A549 (cell line): ENCODE data around the gene PAPPA.

ENCODE experiments used
- HDAC2 ChIP-seq: fragments of 200-600 bp; sonication (generic); IDR thresholded peaks from 2 replicates; pipeline ENCODE4 v1.6.1; 2016
- JUN ChIP-seq, 2 experiments: fragments of >200 bp; sonication (Bioruptor Twin); formaldehyde crosslinking; IDR thresholded peaks; 2 replicates in 1 of 2; 3 replicates in 1 of 2; pipeline ENCODE4 v1.6.1; 2016 to 2017
- MAZ ChIP-seq: fragments of 150-350 bp; IDR thresholded peaks from 2 replicates; pipeline ENCODE4 v1.6.1; 2014; ENCODE audit warnings: antibody characterized with exemption, low read depth, low read length, borderline replicate concordance
- POLR2A ChIP-seq: IDR thresholded peaks from 2 replicates; pipeline ENCODE4 v1.6.1; 2012; ENCODE audit warnings: mild to moderate bottlenecking, low read length
- TF ChIP-seq, protein P1 (sequence below): fragments of 150-350 bp; IDR thresholded peaks from 2 replicates; pipeline ENCODE4 v1.6.1; 2014; ENCODE audit warnings: low read depth, mild to moderate bottlenecking, low read length
- TF ChIP-seq, protein P2 (sequence below): fragments of >200 bp; sonication (Bioruptor Twin); formaldehyde crosslinking; IDR thresholded peaks from 3 replicates; pipeline ENCODE4 v1.5.1; 2016

DNA sequence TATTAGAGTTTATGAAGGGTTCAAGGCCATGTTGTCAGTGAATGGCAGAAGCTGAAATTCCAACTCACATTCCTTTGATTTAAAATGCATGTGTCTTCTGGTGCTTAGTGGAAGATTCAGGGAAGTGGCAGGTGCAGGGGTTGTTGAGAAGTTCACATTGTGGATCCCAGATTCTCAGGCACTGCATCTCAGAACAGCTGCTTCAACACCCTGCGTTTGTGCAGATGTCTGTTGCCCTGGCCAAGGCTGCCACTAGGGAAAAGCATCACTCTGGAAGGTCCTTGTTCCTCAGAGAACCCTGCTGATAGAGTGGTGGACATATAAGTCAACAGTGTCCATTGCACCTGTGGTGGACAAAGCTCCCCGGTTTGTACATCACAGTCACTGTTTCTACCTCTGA lies 162.7 kb downstream of the PAPPA start:
- TF ChIP-seq POLR2A (no peak), HDAC2 (no peak), JUN (IDR thresholded peaks at IDR 0.05) (no peak), MAZ (no peak)
- TF ChIP-seq, protein P1, sequence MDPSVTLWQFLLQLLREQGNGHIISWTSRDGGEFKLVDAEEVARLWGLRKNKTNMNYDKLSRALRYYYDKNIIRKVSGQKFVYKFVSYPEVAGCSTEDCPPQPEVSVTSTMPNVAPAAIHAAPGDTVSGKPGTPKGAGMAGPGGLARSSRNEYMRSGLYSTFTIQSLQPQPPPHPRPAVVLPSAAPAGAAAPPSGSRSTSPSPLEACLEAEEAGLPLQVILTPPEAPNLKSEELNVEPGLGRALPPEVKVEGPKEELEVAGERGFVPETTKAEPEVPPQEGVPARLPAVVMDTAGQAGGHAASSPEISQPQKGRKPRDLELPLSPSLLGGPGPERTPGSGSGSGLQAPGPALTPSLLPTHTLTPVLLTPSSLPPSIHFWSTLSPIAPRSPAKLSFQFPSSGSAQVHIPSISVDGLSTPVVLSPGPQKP = no peak
- TF ChIP-seq, protein P2, sequence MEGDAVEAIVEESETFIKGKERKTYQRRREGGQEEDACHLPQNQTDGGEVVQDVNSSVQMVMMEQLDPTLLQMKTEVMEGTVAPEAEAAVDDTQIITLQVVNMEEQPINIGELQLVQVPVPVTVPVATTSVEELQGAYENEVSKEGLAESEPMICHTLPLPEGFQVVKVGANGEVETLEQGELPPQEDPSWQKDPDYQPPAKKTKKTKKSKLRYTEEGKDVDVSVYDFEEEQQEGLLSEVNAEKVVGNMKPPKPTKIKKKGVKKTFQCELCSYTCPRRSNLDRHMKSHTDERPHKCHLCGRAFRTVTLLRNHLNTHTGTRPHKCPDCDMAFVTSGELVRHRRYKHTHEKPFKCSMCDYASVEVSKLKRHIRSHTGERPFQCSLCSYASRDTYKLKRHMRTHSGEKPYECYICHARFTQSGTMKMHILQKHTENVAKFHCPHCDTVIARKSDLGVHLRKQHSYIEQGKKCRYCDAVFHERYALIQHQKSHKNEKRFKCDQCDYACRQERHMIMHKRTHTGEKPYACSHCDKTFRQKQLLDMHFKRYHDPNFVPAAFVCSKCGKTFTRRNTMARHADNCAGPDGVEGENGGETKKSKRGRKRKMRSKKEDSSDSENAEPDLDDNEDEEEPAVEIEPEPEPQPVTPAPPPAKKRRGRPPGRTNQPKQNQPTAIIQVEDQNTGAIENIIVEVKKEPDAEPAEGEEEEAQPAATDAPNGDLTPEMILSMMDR = no peak
